ENCODE data around the gene HDAC8.

HDAC8 gene

DNA sequence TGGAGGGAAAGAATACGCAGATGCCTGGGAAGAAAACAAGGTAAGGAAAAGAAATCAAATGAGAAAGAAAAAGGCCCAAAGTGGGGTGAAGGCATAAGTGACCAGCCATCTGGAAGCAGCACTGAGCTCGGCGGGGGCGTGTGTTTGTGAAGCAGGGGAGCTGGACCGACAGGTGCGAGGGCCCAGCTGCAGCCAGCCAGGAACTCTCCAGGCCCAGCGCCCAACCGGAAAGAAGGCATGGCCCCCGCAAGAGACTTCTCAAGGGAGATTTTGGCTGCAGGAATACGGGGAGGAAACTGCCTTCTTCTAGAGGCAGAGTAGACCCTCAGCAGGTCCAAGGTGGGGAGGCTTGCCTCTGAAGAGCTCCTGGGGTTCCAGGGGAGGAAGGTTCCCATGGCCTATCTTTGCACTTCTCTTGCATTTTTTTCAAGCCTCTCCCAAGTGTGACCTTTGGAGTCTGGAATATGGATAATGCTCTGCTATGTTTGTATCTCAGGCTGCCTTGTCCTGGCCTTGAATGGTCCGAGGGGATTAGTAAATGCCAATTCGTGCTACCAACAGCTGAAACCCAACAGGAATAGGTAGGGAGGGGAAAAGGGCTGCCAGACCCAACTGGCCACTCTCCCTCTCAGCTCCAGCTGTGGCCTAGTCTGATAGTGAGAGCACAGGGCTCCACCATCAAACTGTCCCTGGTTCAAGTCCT, 256.1 kb downstream of the HDAC8 start:
- no peak for DNase-seq (ENCODE audit: low spot score)

DNA sequence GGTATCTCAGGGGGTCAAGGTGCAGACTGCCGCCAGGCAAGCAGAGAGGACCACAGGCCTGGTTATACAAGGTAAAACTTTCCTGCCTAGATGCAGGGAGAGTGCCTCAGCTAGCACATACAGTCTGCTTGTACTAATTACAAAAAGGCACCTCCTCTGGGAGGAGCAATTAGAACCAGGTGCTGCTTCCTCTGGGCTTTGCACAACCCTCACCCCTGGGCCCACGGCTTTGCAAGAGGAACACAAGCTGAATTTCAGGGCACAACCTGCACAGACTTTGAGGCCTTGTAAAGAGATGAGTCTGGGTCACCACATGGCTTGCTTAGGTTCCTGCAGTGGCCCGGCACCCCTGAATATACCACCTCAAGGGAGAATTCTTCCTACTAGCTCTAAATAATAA, 257.8 kb downstream of the HDAC8 start:
- DNase-seq (ENCODE audit: low spot score) = no peak

DNA sequence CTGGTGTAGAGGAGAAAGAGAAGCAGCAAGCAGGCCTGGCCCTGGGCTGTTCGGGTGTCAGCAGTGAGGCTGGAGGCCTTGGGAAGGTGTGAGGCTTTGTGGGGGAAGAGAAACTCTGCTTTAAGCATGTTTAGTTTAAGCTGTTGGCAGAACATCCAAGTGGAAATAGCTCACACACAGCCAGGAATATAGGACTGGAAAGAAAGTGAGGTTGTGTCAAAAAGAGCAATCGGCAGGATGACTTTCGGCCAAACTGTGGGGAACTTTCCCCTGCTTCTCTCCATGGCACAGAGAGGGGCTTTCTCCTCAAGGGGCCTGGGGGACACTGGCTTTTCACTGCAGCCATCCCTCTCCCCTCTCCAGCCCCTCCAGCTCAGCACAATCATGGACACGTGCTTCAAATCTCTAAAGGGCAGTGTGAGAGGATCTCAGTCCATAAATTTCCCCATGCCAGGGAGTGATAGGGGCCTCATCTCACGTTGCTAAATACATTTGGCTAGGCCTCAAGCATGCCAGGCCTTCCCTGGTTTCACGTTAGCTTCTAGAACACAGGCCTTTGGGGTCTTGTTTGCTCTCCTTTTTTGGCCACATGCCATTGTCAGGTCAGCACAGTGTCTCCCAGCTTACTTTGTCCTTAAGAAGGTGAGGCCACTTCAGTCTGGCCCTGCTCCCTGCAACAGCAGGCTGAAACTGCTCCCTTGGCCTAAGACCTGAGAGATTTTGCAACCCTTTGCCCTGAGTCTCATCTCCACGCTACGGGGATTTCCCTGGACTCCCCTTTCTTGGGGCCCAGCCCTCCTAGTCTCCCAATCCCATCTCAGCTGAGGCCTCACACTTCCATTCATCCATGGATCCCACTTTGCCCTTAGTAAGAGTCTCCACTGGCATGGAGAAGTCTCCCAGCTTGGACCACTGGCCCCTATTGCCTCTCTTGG, 258.7 kb downstream of the HDAC8 start:
- DNase-seq (ENCODE audit: low spot score) = no peak

DNA sequence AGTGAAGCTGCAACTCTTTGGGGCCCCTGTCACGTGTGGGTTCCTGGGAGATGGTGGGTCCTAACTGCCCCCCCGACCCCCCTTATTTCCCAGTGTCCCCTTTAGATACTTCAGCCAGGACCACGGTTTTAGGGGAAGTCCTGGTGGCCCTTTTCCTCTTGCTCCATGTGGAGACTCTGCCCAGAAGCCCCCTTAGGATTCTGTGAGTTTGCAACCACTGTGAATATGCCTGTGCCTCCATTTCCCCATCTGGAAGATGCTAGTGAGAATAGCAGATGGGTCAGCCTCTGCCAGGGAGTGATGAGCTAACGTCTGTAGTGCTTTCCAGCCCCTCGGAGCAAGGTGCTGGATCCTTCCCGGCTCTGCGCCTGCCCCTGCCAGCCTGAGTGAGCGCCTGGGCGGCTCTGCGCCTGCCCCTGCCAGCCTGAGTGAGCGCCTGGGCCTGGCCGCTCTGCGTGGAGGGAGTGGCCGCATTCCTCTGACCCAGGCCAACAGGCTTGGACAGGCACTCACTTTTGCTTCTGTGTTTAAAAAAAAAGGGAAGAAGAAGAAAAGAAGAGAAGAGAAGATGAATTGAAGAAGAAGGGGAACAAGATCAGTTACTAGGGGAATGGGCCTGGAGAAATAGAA, 260.2 kb downstream of the HDAC8 start:
- DNase-seq (ENCODE audit: low spot score) = no peak

DNA sequence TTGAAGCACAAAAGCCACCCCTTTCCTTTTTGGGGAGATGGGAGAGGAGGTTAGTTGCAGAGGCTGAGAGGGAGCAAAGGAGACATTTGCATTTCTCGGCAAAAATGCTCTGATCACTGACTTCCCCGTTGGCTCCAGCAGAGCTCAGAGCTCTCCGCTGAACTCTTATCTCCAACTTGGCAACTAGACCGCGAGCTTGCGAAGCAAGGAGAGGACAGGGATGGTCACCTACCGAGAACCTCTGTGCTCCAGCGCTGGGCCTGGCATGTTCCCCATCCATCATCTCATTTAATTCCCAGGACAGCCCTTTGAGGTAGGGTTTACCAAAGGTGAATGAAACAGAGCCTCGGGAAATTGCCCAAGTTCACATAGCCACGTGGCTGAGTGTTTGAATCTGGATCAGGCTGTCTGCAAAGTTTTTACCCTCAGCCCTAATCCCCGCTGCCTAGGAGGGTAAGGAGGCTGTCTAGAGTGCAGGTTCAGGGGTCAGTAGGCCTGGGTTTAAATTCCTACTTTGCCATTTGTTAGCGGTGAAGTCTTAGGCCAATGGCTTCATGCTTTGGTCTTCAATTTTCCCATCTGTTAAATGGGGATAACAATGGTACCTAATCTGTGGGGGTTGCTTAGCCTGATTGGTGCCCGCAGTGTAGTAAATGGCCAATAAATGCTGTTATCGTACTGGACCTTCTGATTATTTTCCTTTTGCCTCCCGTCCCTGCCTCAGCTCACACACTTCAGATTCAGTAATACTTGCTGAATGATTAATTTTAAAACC, 263.2 kb downstream of the HDAC8 start:
- no peak for DNase-seq (ENCODE audit: low spot score)

DNA sequence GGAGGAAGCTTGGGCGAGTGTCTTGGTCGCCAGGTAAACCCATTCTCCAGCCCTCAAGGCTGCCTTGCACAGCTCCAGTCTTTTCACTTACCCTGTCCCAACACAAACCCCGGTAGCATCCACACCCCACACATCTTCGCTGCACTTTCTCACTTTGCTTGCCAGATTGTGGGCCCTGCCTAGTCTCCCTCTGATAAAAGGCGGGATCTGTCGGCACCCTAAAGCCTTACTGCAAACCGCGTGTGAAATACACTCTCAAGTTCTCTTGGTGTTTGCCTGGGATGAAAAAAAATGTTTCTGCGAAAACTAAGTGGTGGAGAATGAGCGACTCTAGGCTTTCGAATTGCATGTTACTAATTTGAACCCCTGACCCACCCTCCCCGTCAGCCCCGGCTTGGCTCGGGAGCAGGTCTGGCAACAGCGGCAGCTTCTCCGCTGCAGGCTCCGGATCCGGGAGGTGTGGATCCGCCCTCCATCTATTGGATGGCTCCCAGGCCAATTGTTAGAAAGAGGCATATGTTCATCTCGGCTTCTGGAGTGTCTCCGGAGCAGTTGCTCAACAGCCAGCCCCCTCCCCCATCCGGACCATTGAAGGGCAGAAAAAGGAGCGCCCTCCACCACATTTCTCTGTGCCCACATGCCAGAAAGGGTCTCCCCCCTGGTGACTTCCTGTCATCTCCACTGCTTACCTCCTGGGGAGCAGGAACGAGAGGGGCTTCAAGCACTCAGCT, 263.9 kb downstream of the HDAC8 start:
- no peak for DNase-seq (ENCODE audit: low spot score)

DNA sequence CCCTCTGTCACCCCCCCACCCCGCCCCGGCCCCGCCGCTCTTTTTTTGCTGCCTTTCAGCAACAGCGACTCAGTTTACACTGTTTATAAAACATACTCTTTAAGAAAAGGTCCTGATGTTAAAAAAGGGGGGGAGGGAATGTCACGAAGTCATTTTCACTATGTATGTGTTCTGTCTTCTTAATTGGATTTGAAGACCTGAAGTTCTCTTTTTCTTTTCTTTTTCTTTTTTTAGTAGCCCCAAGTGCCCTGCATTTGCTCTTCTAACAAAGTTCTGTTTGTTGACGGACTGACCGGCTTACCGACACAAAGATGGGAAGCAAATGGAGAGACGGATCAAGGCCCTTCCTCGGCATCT, 264.5 kb downstream of the HDAC8 start:
- DNase-seq (ENCODE audit: low spot score) = no peak

DNA sequence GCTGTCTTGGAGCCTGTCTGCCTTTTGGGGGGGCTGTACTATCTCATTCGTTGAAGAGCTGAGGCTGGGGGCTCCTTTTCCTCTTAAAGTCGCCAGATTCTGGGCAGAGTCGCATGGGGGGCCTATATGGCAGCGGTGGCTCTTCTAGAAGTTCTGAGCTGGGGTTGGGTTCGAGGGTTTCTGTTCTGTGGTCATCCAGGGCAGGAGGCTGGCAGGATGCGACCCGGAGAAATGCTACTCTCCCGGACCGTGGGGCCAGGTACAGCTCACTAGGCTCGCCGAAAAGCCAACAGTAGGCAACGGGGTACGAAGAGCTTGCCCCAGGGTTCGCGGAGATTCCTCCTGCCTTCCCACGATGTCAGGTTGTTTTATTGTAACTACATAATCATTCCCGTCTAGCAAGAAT, 265.0 kb downstream of the HDAC8 start:
- no peak for DNase-seq (ENCODE audit: low spot score)

DNA sequence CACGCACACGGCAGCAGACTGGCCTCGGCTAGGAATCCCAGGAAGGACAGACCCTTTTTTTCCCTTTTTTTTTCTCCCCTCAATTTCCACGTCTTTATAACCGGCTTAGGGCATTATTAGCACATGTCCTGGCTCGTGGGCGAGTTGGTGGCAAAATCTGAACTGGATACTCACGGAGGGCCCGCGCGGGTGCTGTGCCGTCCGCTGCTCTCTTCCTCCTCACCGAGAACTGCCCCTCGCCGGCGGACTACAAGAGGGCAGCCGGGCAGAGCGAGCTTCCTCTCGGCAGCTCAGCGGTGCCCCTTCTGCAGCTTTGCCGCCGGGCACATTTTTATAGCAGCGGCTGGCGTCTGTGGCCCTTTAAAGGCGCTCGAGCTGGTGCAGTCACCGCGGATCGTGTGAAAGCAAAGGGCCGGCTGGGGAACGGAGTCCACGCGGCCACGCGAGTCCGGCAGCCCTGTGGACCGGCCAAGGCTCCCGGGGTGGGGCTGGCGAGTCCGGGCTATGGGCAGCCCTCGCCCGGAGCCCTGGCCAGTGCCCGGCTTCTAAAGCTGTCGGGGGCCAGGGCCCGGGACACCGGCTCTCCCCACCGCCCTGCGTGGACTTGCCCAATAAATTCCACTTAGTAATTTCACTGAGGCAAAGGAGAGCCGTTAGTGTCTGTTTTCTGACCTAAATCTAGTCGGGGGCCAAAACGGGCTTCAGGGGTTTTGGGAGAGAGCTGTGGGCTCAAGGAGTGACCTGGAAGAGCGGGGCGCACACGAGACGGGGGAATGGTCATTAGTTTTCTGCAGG, 265.6 kb downstream of the HDAC8 start:
- DNase-seq (ENCODE audit: low spot score) = peak; percentile 31

DNA sequence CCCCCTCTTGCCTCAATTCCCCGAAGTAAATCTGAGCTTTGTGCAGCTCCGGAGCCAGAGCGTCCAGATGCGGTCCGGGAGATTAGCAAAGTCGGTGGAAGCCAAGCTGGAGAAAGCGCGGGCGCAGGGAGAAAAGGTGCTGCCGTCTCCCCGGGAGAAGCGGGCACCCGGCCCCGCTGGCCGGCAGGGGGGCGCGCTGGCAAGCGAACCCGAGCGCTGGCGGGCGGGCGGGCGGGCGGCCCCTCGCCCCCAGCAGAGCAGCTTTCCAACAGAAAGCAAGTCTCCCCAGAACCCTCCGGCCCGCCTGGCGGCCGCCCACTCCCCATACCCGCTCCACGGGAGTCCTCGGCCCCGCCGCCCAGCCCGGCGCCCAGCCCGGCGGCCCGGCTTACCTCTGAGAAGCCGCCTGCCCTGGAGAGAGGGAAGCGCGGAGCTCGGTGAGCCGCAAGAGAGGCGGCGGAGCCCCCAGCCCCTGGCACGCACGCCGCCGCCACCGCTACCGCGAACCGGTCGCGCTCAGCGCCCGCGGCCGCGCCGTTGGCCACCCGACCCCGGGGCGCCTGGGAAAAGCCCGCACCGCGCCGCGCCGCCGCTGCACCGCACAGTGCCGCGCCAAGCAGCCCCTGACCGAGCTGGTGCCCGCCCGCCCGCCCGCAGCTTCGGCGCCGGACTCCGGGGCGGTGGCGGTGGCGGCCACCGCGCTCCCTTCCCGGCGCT, 266.4 kb downstream of the HDAC8 start:
- no peak for DNase-seq (ENCODE audit: low spot score)

DNA sequence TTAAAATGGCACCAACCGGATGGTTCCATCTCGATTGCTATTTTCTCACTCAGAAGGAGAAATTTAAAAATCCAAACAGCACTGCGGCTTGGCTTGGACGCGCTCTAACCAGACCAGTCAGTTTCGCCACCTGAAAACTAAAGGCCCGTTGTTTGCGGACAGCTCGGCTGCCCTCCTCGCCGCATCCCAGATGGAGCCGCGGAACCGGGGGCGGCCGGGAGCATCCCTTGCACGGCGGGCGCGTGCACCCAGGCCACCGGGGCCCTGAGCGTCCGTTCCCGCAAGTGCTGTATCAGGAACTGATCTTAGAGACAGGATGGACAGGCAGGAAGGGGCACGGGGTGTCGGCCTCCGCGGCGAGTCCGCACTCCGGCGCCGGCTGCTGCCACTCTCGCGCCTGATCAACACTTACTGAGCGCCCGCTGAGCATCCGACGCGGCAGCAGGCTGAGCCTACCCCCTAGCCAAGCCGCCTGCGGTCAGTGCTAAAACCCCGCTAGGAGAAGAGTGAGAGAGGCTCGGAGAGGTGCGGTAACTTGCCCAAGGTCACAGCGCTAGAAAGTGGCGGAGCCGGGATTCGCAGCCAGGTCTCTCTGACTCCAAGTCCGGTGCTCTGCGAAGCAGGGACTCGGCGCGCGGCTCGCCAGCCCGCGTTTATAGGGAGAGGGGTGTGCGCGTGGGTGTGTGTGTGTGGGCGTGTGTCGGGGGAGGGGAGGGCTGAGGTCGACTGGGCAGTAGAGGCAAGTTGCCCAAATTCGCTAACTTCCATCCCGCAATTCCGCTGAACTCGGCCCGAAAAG, 267.2 kb downstream of the HDAC8 start, which contains the start of gene CITED1:
Gene CITED1 (minus strand): TSS at position 629 of the 799 bp plus-strand sequence. CDS start 3,045 bp downstream, outside the sequence.
- no peak for DNase-seq (ENCODE audit: low spot score)

DNA sequence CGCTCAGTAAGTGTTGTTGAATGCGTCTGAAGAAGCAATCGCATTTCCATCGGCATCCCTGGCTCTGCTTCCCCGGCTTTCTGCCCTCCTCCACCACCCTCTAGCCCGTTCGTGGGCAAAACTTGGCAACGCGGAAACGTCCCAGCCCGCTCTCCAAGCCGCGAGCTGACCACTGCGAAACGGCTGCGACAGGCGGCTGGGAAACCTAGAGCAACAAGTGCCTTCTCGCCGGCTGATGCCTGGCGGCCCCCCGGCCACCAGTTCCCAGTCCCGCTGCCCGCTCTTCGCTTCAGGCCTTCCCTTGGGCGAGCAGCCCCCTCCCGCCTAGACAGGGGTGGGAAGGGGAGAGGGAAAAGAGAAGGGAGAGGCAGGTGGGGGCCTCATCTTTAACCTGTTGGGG, 267.8 kb downstream of the HDAC8 start:
- DNase-seq (ENCODE audit: low spot score) = no peak

DNA sequence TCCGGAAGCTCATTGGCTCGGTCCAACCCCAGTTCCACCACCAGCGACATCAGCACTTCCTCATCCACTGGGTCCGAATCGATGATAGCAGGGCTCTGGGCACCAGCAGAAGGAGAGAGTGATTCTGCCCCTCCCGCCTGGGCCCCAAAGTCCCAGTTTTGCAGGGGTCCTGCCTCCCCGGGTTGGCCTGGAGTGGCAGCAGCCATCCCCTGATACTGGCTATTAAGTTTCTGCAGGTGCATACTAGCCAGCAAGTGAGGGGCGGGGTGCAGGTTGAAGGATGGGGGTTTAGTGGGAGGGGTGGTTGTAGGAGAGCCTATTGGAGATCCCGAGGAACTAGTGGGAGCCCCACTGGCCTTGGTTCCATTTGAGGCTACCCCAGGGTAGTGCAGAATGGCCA, 270.9 kb downstream of the HDAC8 start:
- DNase-seq (ENCODE audit: low spot score) = no peak

DNA sequence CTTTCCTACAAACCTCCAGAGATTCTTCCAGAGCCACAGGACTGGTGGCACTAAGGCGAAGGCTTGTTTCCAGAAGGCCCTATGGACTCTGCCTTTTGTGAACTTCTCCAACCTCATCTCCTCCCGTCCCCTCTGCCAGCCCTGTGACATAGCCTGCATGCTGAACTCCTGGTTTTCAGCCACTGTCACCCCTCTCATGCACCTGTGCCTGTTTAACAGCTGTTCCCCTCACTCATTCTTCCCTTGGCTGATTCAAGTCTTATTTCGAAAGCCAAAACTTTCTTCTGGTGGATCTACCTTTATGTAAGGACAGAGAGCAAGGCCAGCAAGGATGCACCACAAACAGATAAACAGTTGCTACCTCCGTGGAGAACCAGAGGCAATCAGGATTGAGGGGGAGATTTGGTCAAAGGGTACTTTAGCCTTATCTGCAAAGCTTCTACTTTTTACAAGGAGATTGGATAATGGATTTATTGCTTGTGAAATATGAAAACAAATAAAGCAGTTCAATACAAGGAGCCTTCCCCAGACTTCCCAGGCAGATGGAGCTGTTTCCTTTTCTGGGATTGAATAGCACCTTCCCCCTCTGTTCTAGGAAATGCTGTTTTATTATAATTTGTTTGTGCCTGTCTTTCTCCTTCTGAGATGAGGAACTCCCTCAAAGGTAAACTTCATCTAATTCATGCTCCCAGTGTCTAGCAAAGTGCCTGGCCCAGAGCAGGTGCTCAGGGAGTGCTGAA, 272.6 kb downstream of the HDAC8 start:
- DNase-seq (ENCODE audit: low spot score) = no peak

DNA sequence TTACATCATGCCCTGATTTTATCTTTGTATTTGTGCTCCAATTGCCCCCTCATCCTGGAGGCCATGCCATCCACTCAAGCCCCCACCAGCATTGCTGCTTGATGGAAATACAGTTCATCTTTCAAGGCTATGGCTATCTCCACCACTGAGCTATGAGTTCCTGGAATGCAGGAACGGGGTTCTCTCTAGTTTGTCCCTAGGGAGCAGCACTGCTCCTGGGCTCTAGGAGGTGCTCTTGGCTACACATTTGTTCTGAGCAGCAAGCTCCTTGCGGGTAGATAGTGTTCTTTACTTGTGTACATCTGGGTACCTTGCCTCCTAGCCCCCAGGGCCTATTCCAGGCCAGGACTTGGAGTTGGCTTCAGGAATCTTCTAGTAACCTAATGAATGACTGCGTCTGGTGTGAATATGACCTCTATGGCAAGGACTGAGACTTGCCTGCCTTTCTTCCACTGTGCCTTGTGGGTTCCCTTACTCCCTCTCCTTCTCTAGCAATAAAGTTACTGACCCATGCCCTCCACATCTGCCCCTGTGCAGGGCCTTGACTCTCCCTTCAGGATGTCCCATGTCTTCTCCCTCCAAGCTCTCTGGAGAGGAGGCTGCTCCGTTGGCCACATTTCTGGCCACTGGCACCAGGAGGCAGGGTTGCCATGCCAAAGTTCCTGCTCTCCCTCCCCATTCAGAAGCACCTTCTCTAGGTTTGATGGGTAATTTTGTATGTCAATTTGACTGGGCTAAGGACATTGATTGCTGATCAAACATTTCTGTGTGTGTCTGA, 274.5 kb downstream of the HDAC8 start:
- no peak for DNase-seq (ENCODE audit: low spot score)

DNA sequence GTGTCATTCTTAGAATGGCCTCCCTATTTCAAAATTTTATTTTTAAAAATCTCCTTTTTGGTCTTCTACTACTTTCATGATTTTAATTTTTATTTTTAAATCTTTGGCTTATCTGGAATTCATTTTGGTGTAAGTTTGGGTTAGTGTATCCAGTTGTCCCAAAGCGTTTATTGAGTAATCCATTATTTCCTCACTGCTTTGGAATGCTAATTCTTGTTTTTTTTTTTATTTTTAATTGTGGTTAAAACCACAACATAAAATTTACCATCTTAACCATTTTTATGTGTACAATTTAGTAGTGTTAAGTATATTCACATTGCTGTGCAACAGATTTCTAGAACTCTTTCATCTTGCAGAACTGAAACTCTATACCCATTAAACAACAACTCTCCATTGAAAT, 275.7 kb downstream of the HDAC8 start:
- no peak for DNase-seq (ENCODE audit: low spot score)

DNA sequence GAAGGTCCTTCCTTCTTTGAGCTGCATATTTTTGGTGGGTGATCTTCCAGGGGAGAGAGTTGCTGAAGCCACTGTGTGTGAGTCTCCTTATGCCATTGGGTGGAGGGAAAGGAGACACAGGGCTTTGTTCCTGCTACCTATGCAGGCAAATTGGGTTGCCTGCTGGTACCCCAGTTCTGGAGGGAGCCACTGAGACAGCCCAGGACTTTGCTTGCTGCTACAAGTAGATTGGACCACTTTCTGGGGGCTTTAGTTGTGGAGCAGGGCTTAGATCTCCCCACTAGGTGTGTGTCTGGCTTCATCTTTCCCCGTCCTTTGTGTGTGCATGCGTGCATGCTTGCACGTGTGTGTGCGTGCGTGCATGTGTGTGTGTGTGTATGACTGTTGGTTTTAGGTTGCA, 276.9 kb downstream of the HDAC8 start:
- DNase-seq (ENCODE audit: low spot score) = no peak

DNA sequence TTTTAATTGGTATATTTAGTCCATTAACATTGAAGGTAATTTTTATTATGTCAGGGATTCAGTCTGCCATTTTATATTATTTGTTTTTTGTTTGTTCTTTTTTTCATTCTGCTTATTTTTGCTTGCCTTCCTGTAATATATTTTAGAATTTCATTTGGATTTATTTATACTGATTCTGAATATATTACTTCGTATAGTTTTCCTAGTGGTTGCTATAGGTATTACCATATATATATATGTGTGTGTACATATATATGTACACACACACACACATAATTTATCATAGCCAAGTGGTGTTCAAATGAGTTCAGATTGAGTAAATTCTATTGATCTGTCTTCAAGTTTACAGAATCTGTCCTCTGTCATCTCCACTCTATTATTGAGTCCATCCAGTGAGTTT, 278.1 kb downstream of the HDAC8 start:
- no peak for DNase-seq (ENCODE audit: low spot score)

All from kidney capillary endothelial cell (primary cell).